Measurements from ENCODE around the gene DLGAP1.
"Not testable (repeated sequence)": the region's sequence is repeated elsewhere in the genome, so short reads cannot be mapped to it uniquely, and the experiment has no call there.

Gene DLGAP1

GRCh38 chr18:3610813-3611212 lies 844.3 kb downstream of the DLGAP1 start:
- no peak for DNase-seq

- no peak for DNase-seq
Observed at GRCh38 chr18:3610188-3610708, 844.9 kb downstream of the DLGAP1 start.

- DNase-seq = no peak
Observed at GRCh38 chr18:3608488-3608887, 846.6 kb downstream of the DLGAP1 start.

- not testable (repeated sequence) for DNase-seq
Observed at GRCh38 chr18:3608099-3608453, 847.0 kb downstream of the DLGAP1 start.

- DNase-seq = no peak
Observed at GRCh38 chr18:3607309-3608098, 847.6 kb downstream of the DLGAP1 start.

- DNase-seq = not testable (repeated sequence)
Observed at GRCh38 chr18:3606863-3607262, 848.2 kb downstream of the DLGAP1 start.

GRCh38 chr18:3605954-3606443 lies 849.1 kb downstream of the DLGAP1 start:
- peak; percentile 67 for DNase-seq

- no peak for DNase-seq
Observed at GRCh38 chr18:3605486-3605952, 849.6 kb downstream of the DLGAP1 start.

GRCh38 chr18:3604498-3605408 lies 850.4 kb downstream of the DLGAP1 start:
- peak; percentile 33 for DNase-seq

GRCh38 chr18:3604235-3604497 lies 850.9 kb downstream of the DLGAP1 start:
- no peak for DNase-seq

GRCh38 chr18:3603421-3604234 lies 851.5 kb downstream of the DLGAP1 start:
- peak; percentile 30 for DNase-seq

- not testable (repeated sequence) for DNase-seq
Observed at GRCh38 chr18:3601106-3601755, 853.9 kb downstream of the DLGAP1 start.

GRCh38 chr18:3599861-3600260 lies 855.2 kb downstream of the DLGAP1 start:
- DNase-seq = no peak

- DNase-seq = no peak
Observed at GRCh38 chr18:3599195-3599594, 855.9 kb downstream of the DLGAP1 start.

- no peak for DNase-seq
Observed at GRCh38 chr18:3598581-3598980, 856.5 kb downstream of the DLGAP1 start.

GRCh38 chr18:3597409-3598357 lies 857.4 kb downstream of the DLGAP1 start:
- no peak for DNase-seq

- peak; percentile 41 for DNase-seq
Observed at GRCh38 chr18:3596637-3597384, 858.3 kb downstream of the DLGAP1 start.

- DNase-seq = no peak
Observed at GRCh38 chr18:3596324-3596636, 858.8 kb downstream of the DLGAP1 start.

GRCh38 chr18:3595369-3596273 lies 859.5 kb downstream of the DLGAP1 start:
- no peak for DNase-seq

All from GDM1 (cell line).